Endothelial cell of umbilical vein (primary cell): Measurements from ENCODE around the gene GATAD2A. TPM values are rescaled to one million over a fixed set of nuclear protein-coding genes. Genes with fewer than 3 reads are reported as not detected.
A peak's percentile ranks its signal among the peaks of the same experiment; 100 is the strongest.

ENCODE experiments used
- BruUV-seq: library from RNA; stranded (reverse); fragments of 400-500 nt; replicated peaks from 2 replicates; lab custom pipeline; 2021; lab: Mats Ljungman, UMichigan
- CTCF ChIA-PET: fragments of 300-600, 350-600 bp; sonication (Branson Sonifier 250); formaldehyde crosslinking; loops from one replicate; lab custom pipeline; 2021; ENCODE audit warnings: antibody characterized with exemption, inconsistent platforms; lab: Charles Lee
- POLR2A ChIA-PET: fragments of 300-600, 350-600 bp; sonication (Branson Sonifier 250); formaldehyde crosslinking; loops from one replicate; lab custom pipeline; 2021; ENCODE audit warnings: antibody characterized with exemption, inconsistent platforms; lab: Charles Lee
- DNase-seq: peaks from one replicate; pipeline ENCODE4 v3.0.0-alpha.2; 2011; ENCODE audit warnings: low read depth, low spot score
- FAIRE-seq: peaks from 2 replicates; lab custom pipeline; 2011; peaks lifted over from hg19 to GRCh38; lab: Jason Lieb, UNC
- H2AFZ ChIP-seq: 2 replicates; pipeline ENCODE4 v1.6.0; 2012; ENCODE audit warnings: low read depth, low read length, control low read depth, inconsistent platforms
- H3K27ac ChIP-seq: 2 replicates; pipeline ENCODE4 v1.5.1; 2011; ENCODE audit warnings: low read depth, mild to moderate bottlenecking, control low read depth, low read length, moderate library complexity; ENCODE audit not compliant: insufficient read depth
- H3K27me3 ChIP-seq, 2 experiments: 2 replicates each; pipeline versions ENCODE4 v1.6.0 to v1.6.1; 2011; ENCODE audit warnings: low read length in 2 of 2, mixed read lengths in 1 of 2; ENCODE audit not compliant: control insufficient read depth in 2 of 2, insufficient read depth in 2 of 2
- H3K36me3 ChIP-seq, 2 experiments: 2 replicates in 1 of 2; 3 replicates in 1 of 2; pipeline ENCODE4 v1.5.1; 2011; ENCODE audit warnings: low read length in 2 of 2, mild to moderate bottlenecking in 1 of 2, moderate library complexity in 1 of 2; ENCODE audit not compliant: control insufficient read depth in 2 of 2, insufficient read depth in 2 of 2; ENCODE audit errors: extremely low read depth in 1 of 2
- H3K4me1 ChIP-seq: 3 replicates; pipeline ENCODE4 v1.5.1; 2011; ENCODE audit warnings: mild to moderate bottlenecking, low read length; ENCODE audit not compliant: control insufficient read depth, insufficient read depth; ENCODE audit errors: extremely low read depth
- H3K4me2 ChIP-seq: 2 replicates; pipeline ENCODE4 v1.6.1; 2011; ENCODE audit warnings: low read length, control low read depth, mixed read lengths; ENCODE audit not compliant: insufficient read depth
- H3K4me3 ChIP-seq, 3 experiments: fragments of 200-600 bp in 1 of 3; sonication (generic), shearing (Covaris generic) in 1 of 3; replicated peaks in 1 of 3; 2 replicates each; pipeline ENCODE4 v1.5.1; 2011 to 2016; ENCODE audit warnings: control low read depth in 3 of 3, low read length in 3 of 3, mild to moderate bottlenecking in 2 of 3, inconsistent platforms in 1 of 3, low read depth in 1 of 3, moderate library complexity in 1 of 3; ENCODE audit not compliant: insufficient read depth in 1 of 3
- H3K79me2 ChIP-seq: 2 replicates; pipeline ENCODE4 v1.6.0; 2012; ENCODE audit warnings: low read length, inconsistent platforms; ENCODE audit not compliant: control insufficient read depth, insufficient read depth
- H3K9ac ChIP-seq: replicated peaks from 2 replicates; pipeline ENCODE3; 2011; ENCODE audit warnings: low read length, control low read depth; ENCODE audit not compliant: insufficient read depth; ENCODE audit errors: extremely low read depth
- H3K9me1 ChIP-seq: replicated peaks from 3 replicates; pipeline ENCODE4 v1.6.0; 2011; ENCODE audit warnings: mild to moderate bottlenecking, low read length; ENCODE audit not compliant: control insufficient read depth, insufficient read depth; ENCODE audit errors: extremely low read depth
- H3K9me3 ChIP-seq: replicated peaks from 2 replicates; pipeline ENCODE4 v1.5.1; 2012; ENCODE audit warnings: low read length, inconsistent platforms; ENCODE audit not compliant: control insufficient read depth, insufficient read depth
- H4K20me1 ChIP-seq: replicated peaks from 2 replicates; pipeline ENCODE3; 2011; ENCODE audit warnings: mild to moderate bottlenecking, low read length; ENCODE audit not compliant: control insufficient read depth, insufficient read depth; ENCODE audit errors: extremely low read depth
- EZH2 ChIP-seq: IDR thresholded peaks from 2 replicates; pipeline ENCODE4 v1.6.1; 2012; ENCODE audit warnings: borderline replicate concordance, low read depth, mild to moderate bottlenecking, moderate library complexity, low read length, inconsistent platforms; ENCODE audit not compliant: severe bottlenecking
- FOS ChIP-seq: IDR thresholded peaks from 2 replicates; pipeline ENCODE4 v1.6.1; 2011; ENCODE audit warnings: mild to moderate bottlenecking, low read length, moderate library complexity, borderline replicate concordance; ENCODE audit not compliant: insufficient read depth
- GATA2 ChIP-seq: IDR thresholded peaks from 2 replicates; pipeline ENCODE4 v1.7.0; 2011; ENCODE audit warnings: low read depth, mild to moderate bottlenecking, moderate library complexity, mixed read lengths, low read length; ENCODE audit not compliant: insufficient read length, insufficient read depth
- JUN ChIP-seq: IDR thresholded peaks from 2 replicates; pipeline ENCODE4 v1.6.1; 2011; ENCODE audit warnings: borderline replicate concordance, low read depth; ENCODE audit not compliant: insufficient read length, insufficient read depth
- MYC ChIP-seq: IDR thresholded peaks from one replicate; pipeline ENCODE4 v1.6.1; 2011; ENCODE audit warnings: mild to moderate bottlenecking, low read depth, low read length
- POLR2A ChIP-seq: IDR thresholded peaks from 2 replicates; pipeline ENCODE4 v1.6.1; 2012; ENCODE audit warnings: low read depth, mild to moderate bottlenecking, control low read depth, low read length
- POLR2AphosphoS5 ChIP-seq: IDR thresholded peaks from 2 replicates; pipeline ENCODE4 v1.6.1; 2012; ENCODE audit warnings: low read depth, mild to moderate bottlenecking, control low read depth, low read length, moderate library complexity; ENCODE audit not compliant: insufficient read depth
- dilution Hi-C: fragments of 300-500 bp; cut with MboI; formaldehyde crosslinking; loops from one replicate; pipeline ENCODE4 v1.15.0; 2019; ENCODE audit warnings: low sequenced_read_pairs; ENCODE audit not compliant: extremely low pct_ligation_motif_present
- intact Hi-C: fragments of 100-400 bp; cut with micrococcal nuclease; formaldehyde crosslinking; loops from one replicate; pipeline ENCODE4 v1.10.0; 2022
- polyA plus RNA-seq, 4 experiments: library from polyadenylated mRNA; depleted of rRNA in 3 of 4; stranded (reverse) in 3 of 4; unstranded in 1 of 4; fragments of >200 nt; gene quantifications; 2 replicates each; pipeline versions ENCODE4 v1.2.1 to v1.2.3, GENCODE V29; 2011 to 2012; ENCODE audit warnings: missing spikeins in 1 of 4
- total RNA-seq: library from RNA; stranded (reverse); gene quantifications from 2 replicates; pipeline ENCODE4 v1.2.3, GENCODE V29; 2021
- TF ChIP-seq, protein P1 (sequence below), 2 donors: IDR thresholded peaks; 1 replicate in 1 of 2; 2 replicates in 1 of 2; pipeline ENCODE4 v1.5.1; 2011; ENCODE audit warnings: low read length in 2 of 2, mild to moderate bottlenecking in 2 of 2, moderate library complexity in 2 of 2, control low read depth in 1 of 2, inconsistent platforms in 1 of 2, low read depth in 1 of 2; ENCODE audit not compliant: insufficient read depth in 1 of 2; ENCODE audit errors: extremely low read depth in 1 of 2
- TF ChIP-seq, protein P2 (sequence below): IDR thresholded peaks from 2 replicates; pipeline ENCODE4 v1.6.1; 2011; ENCODE audit not compliant: insufficient read depth, insufficient read length

GATAD2A gene
- total and polyA plus RNA-seq, 2 donors (not counting 3 experiments of a cell fraction or from before 2014, with no cell fraction given) = 27.3 to 134 TPM

GRCh38 chr19:19407633-19407930, 2.1 kb downstream of the GATAD2A start:
- no peak overlapping the region for H2AFZ ChIP-seq
- H3K4me3 ChIP-seq = no peak overlapping the region
- H3K27me3 ChIP-seq = no peaks in the 10 kb centered on the region
- CTCF ChIA-PET = interaction anchor here (2.0 to 4.7 kb wide), 5 partner anchors 22 to 82 kb away, joined by 6 to 39 read pairs (median 17); no protein-coding TSS in a partner anchor
- peaks cover 11% of the 10 kb centered on the region for H3K4me1 ChIP-seq
- dilution Hi-C loops = no loop called here
- TF ChIP-seq JUN (no peak), MYC (no peak), FOS (no peak), POLR2A (no peak), EZH2 (no peak), GATA2 (no peak), POLR2AphosphoS5 (no peak)
- TF ChIP-seq, protein P1, sequence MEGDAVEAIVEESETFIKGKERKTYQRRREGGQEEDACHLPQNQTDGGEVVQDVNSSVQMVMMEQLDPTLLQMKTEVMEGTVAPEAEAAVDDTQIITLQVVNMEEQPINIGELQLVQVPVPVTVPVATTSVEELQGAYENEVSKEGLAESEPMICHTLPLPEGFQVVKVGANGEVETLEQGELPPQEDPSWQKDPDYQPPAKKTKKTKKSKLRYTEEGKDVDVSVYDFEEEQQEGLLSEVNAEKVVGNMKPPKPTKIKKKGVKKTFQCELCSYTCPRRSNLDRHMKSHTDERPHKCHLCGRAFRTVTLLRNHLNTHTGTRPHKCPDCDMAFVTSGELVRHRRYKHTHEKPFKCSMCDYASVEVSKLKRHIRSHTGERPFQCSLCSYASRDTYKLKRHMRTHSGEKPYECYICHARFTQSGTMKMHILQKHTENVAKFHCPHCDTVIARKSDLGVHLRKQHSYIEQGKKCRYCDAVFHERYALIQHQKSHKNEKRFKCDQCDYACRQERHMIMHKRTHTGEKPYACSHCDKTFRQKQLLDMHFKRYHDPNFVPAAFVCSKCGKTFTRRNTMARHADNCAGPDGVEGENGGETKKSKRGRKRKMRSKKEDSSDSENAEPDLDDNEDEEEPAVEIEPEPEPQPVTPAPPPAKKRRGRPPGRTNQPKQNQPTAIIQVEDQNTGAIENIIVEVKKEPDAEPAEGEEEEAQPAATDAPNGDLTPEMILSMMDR (IDR thresholded peaks at IDR 0.05; ENCODE audit: extremely low read depth in 1 of 2, insufficient read depth in 1 of 2, low read depth in 1 of 2, low read length in 2 of 2) = no peak
- TF ChIP-seq, protein P2, sequence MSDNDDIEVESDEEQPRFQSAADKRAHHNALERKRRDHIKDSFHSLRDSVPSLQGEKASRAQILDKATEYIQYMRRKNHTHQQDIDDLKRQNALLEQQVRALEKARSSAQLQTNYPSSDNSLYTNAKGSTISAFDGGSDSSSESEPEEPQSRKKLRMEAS = no peak
- H3K9me1 ChIP-seq = no peaks in the 10 kb centered on the region
- POLR2A ChIA-PET = interaction anchor here (1.3 kb wide), 1 partner anchor 43 kb away, joined by 3 read pairs; no protein-coding TSS in a partner anchor
- peaks cover 66% of the 10 kb centered on the region for H3K79me2 ChIP-seq
- no peaks in the 10 kb centered on the region for H3K9me3 ChIP-seq
- DNase-seq (no peak), FAIRE-seq (peak; percentile 28)
- intact Hi-C loops = loop anchor here (1.0 to 2.0 kb wide), 2 partner anchors 40 to 55 kb away; no protein-coding TSS in a partner anchor
- peaks cover 9% of the 10 kb centered on the region for H4K20me1 ChIP-seq
- no peak overlapping the region for H3K27ac ChIP-seq
- no TSS peak for BruUV-seq
- no peak overlapping the region for H3K4me2 ChIP-seq
- no peak overlapping the region for H3K9ac ChIP-seq
- H3K36me3 ChIP-seq = peaks cover 0 to 2% of the 10 kb centered on the region in 2 experiments
